Right cardiac atrium (tissue), 5 donors: Measurements from ENCODE around the gene MACROD1. TPM values are rescaled to one million over a fixed set of nuclear protein-coding genes. Genes with fewer than 3 reads are reported as not detected.

ENCODE experiments used
- polyA plus RNA-seq: library from polyadenylated mRNA; stranded (reverse); fragments of 200-250 nt; gene quantifications from one replicate; pipeline ENCODE4 v1.2.3, GENCODE V29; 2013
- total RNA-seq, 4 donors: library from RNA; stranded (reverse); fragmentation: NEBNext Ultra II Directional; extraction: Animal tissue kit (Norgen Biotek cat#: 25700); gene quantifications; one replicate each; pipeline ENCODE4 v1.2.1, GENCODE V29; 2021
- donor health status: healthy with polysubstance abuse.
- donor health status: DM: no; HTN: yes; CAD: no.
- donor health status: DM: no; HTN: no; CAD: no.
- donor health status: DM: no; HTN: yes; CAD: no; lungs with severe emphysema.
- donor health status: DM: yes; HTN: yes; CAD: no.

MACROD1 gene
- total and polyA plus RNA-seq, 5 donors, result 40.4 to 63.8 (median 60.2) TPM

Other genes with a start within 250 kb of the MACROD1 start
- gene RCOR2, start 248.9 kb downstream of the MACROD1 start, total RNA-seq, result 10 to 100 TPM in 1 of 4 donors, 1 to 10 TPM in 3; 1.6 to 10.1 (median 8.7) TPM
- 3.2 TPM for gene RCOR2, start 248.9 kb downstream of the MACROD1 start, polyA plus RNA-seq
- gene NAA40, start 227.1 kb downstream of the MACROD1 start, total RNA-seq, result 10 to 100 TPM; 27.4 to 47.6 (median 29.2) TPM
- 20.1 TPM for gene NAA40, start 227.1 kb downstream of the MACROD1 start, polyA plus RNA-seq
- gene COX8A, start 191.5 kb downstream of the MACROD1 start, total RNA-seq, result 100 to 1,000 TPM; 726 to 908 (median 798) TPM
- 2,526 TPM for gene COX8A, start 191.5 kb downstream of the MACROD1 start, polyA plus RNA-seq
- gene OTUB1, start 179.7 kb downstream of the MACROD1 start, total RNA-seq, result 10 to 100 TPM; 44.9 to 55.8 (median 51.2) TPM
- gene OTUB1, start 179.7 kb downstream of the MACROD1 start, polyA plus RNA-seq, result 62.4 TPM
- gene FLRT1, start 130.2 kb downstream of the MACROD1 start, total RNA-seq, result 1 to 10 TPM in 3 of 4 donors, under 1 TPM in 1; 0.92 to 2.0 (median 1.6) TPM
- 1.5 TPM for gene FLRT1, start 130.2 kb downstream of the MACROD1 start, polyA plus RNA-seq
- 100 to 1,000 TPM in 2 of 4 donors, 10 to 100 TPM in 2; 93.0 to 170 (median 122) TPM for gene STIP1, start 20.1 kb upstream of the MACROD1 start, total RNA-seq
- 99.7 TPM for gene STIP1, start 20.1 kb upstream of the MACROD1 start, polyA plus RNA-seq
- 10 to 100 TPM in 3 of 4 donors, 1 to 10 TPM in 1; 5.9 to 17.5 (median 12.3) TPM for gene FERMT3, start 40.6 kb upstream of the MACROD1 start, total RNA-seq
- 5.2 TPM for gene FERMT3, start 40.6 kb upstream of the MACROD1 start, polyA plus RNA-seq
- 10 to 100 TPM; 55.3 to 78.1 (median 67.4) TPM for gene TRPT1, start 60.1 kb upstream of the MACROD1 start, total RNA-seq
- 95.4 TPM for gene TRPT1, start 60.1 kb upstream of the MACROD1 start, polyA plus RNA-seq
- gene NUDT22, start 60.2 kb upstream of the MACROD1 start, total RNA-seq, result 10 to 100 TPM; 71.7 to 82.1 (median 78.1) TPM
- gene NUDT22, start 60.2 kb upstream of the MACROD1 start, polyA plus RNA-seq, result 65.7 TPM
- 10 to 100 TPM; 46.3 to 61.0 (median 49.5) TPM for gene DNAJC4, start 64.4 kb upstream of the MACROD1 start, total RNA-seq
- 95.7 TPM for gene DNAJC4, start 64.4 kb upstream of the MACROD1 start, polyA plus RNA-seq
- 100 to 1,000 TPM; 290 to 377 (median 344) TPM for gene VEGFB, start 68.5 kb upstream of the MACROD1 start, total RNA-seq
- 340 TPM for gene VEGFB, start 68.5 kb upstream of the MACROD1 start, polyA plus RNA-seq
- 10 to 100 TPM; 33.5 to 70.3 (median 64.4) TPM for gene FKBP2, start 75.0 kb upstream of the MACROD1 start, total RNA-seq
- 173 TPM for gene FKBP2, start 75.0 kb upstream of the MACROD1 start, polyA plus RNA-seq
- 100 to 1,000 TPM in 2 of 4 donors, 10 to 100 TPM in 2; 75.3 to 146 (median 105) TPM for gene PPP1R14B, start 80.8 kb upstream of the MACROD1 start, total RNA-seq
- gene PPP1R14B, start 80.8 kb upstream of the MACROD1 start, polyA plus RNA-seq, result 99.9 TPM
- 10 to 100 TPM; 10.9 to 14.2 (median 13.7) TPM for gene PLCB3, start 85.4 kb upstream of the MACROD1 start, total RNA-seq
- gene PLCB3, start 85.4 kb upstream of the MACROD1 start, polyA plus RNA-seq, result 7.9 TPM
- 100 to 1,000 TPM in 3 of 4 donors, 10 to 100 TPM in 1; 87.5 to 135 (median 111) TPM for gene BAD, start 118.6 kb upstream of the MACROD1 start, total RNA-seq
- 164 TPM for gene BAD, start 118.6 kb upstream of the MACROD1 start, polyA plus RNA-seq
- 10 to 100 TPM; 31.3 to 41.7 (median 38.5) TPM for gene GPR137, start 119.7 kb upstream of the MACROD1 start, total RNA-seq
- 35.2 TPM for gene GPR137, start 119.7 kb upstream of the MACROD1 start, polyA plus RNA-seq
- gene KCNK4, start 125.2 kb upstream of the MACROD1 start, total RNA-seq, result not detected
- gene KCNK4, start 125.2 kb upstream of the MACROD1 start, polyA plus RNA-seq, result 0.05 TPM
- not detected for gene CATSPERZ, start 134.2 kb upstream of the MACROD1 start, total RNA-seq
- 0.14 TPM for gene CATSPERZ, start 134.2 kb upstream of the MACROD1 start, polyA plus RNA-seq
- 100 to 1,000 TPM; 132 to 171 (median 141) TPM for gene ESRRA, start 139.4 kb upstream of the MACROD1 start, total RNA-seq
- gene ESRRA, start 139.4 kb upstream of the MACROD1 start, polyA plus RNA-seq, result 199 TPM
- gene TRMT112, start 151.4 kb upstream of the MACROD1 start, total RNA-seq, result 100 to 1,000 TPM in 3 of 4 donors, 10 to 100 TPM in 1; 91.7 to 103 (median 102) TPM
- 144 TPM for gene TRMT112, start 151.4 kb upstream of the MACROD1 start, polyA plus RNA-seq
- gene PRDX5, start 152.0 kb upstream of the MACROD1 start, total RNA-seq, result 100 to 1,000 TPM; 258 to 356 (median 315) TPM
- gene PRDX5, start 152.0 kb upstream of the MACROD1 start, polyA plus RNA-seq, result 683 TPM
- gene CCDC88B, start 174.1 kb upstream of the MACROD1 start, total RNA-seq, result 10 to 100 TPM in 3 of 4 donors, 1 to 10 TPM in 1; 5.9 to 14.4 (median 11.6) TPM
- 25.1 TPM for gene CCDC88B, start 174.1 kb upstream of the MACROD1 start, polyA plus RNA-seq
- 10 to 100 TPM; 17.0 to 17.6 (median 17.1) TPM for gene RPS6KA4, start 193.0 kb upstream of the MACROD1 start, total RNA-seq
- 12.8 TPM for gene RPS6KA4, start 193.0 kb upstream of the MACROD1 start, polyA plus RNA-seq